Measurements from ENCODE around the gene SGMS1.

DNA sequence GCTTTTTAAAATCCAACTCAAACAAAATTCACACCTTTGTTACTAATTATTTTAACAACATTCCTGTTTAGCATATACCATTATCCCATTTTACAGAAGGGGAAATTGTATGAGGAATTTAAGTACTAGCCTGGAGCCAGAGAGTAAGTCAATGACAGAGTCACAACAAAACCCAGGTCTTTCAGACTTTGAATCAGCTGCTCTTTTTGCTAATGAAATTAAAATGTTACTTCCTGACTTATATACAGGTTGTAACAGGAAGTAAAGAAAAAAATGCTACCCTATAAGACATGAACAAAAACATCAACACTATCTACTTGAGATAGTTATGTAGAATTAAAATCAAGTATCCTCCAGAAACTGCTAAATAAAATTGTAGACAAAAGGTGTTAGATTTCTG is 289.9 kb downstream of the SGMS1 start:
- TF ChIP-seq, protein P1, sequence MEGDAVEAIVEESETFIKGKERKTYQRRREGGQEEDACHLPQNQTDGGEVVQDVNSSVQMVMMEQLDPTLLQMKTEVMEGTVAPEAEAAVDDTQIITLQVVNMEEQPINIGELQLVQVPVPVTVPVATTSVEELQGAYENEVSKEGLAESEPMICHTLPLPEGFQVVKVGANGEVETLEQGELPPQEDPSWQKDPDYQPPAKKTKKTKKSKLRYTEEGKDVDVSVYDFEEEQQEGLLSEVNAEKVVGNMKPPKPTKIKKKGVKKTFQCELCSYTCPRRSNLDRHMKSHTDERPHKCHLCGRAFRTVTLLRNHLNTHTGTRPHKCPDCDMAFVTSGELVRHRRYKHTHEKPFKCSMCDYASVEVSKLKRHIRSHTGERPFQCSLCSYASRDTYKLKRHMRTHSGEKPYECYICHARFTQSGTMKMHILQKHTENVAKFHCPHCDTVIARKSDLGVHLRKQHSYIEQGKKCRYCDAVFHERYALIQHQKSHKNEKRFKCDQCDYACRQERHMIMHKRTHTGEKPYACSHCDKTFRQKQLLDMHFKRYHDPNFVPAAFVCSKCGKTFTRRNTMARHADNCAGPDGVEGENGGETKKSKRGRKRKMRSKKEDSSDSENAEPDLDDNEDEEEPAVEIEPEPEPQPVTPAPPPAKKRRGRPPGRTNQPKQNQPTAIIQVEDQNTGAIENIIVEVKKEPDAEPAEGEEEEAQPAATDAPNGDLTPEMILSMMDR (IDR thresholded peaks at IDR 0.05) = no peak
- TF ChIP-seq POLR2AphosphoS5 (IDR thresholded peaks at IDR 0.05; ENCODE audit: insufficient read depth in 1 of 2, low read depth in 1 of 2) = no peak

Data from vagina (tissue), 2 donors.